Activated naive CD8-positive, alpha-beta T cell treated with anti-CD3 and anti-CD28 coated beads, Interleukin-2, amount 10 ng/mL, durations not matched to agents 7 days and 5 days (primary cell): Measurements from ENCODE around the gene TGM4. TPM values are rescaled to one million over a fixed set of nuclear protein-coding genes. Genes with fewer than 3 reads are reported as not detected.
"Not testable (repeated sequence)": the region's sequence is repeated elsewhere in the genome, so short reads cannot be mapped to it uniquely, and the experiment has no call there.

ENCODE experiments used
- ATAC-seq: fragments of 150-1000 bp; cut with Tn5 transposase; one replicate; pipeline ENCODE4 v1.10.0; 2021; ENCODE audit warnings: low read depth, moderate library complexity
- POLR2A ChIA-PET: fragments of 350-600 bp; sonication (Branson Sonifier 250); formaldehyde crosslinking; loops from one replicate; lab custom pipeline; 2021; ENCODE audit warnings: antibody characterized with exemption; lab: Charles Lee
- DNase-seq: peaks from one replicate; pipeline ENCODE4 v3.0.0; 2021
- H3K27ac Mint-ChIP-seq: one replicate; pipeline ENCODE4 v1.8.0; 2022; ENCODE audit warnings: mild to moderate bottlenecking, mixed read lengths
- H3K27me3 Mint-ChIP-seq: one replicate; pipeline ENCODE4 v1.8.0; 2022; ENCODE audit warnings: mild to moderate bottlenecking, moderate library complexity, mixed read lengths
- H3K36me3 Mint-ChIP-seq: one replicate; pipeline ENCODE4 v1.8.0; 2021; ENCODE audit warnings: mild to moderate bottlenecking, mixed read lengths
- H3K4me1 Mint-ChIP-seq: one replicate; pipeline ENCODE4 v1.8.0; 2021; ENCODE audit warnings: mixed read lengths
- H3K4me3 Mint-ChIP-seq: one replicate; pipeline ENCODE4 v1.8.0; 2022; ENCODE audit warnings: mild to moderate bottlenecking, moderate library complexity, mixed read lengths
- H3K9me3 Mint-ChIP-seq: one replicate; pipeline ENCODE4 v1.8.0; 2021; ENCODE audit warnings: mixed read lengths
- total RNA-seq, 2 experiments: library from RNA; stranded (reverse); gene quantifications; one replicate each; pipeline ENCODE4 v1.2.3, GENCODE V29; 2021

Gene TGM4
- total RNA-seq: not detected

GRCh38 chr3:44874308-44874707, at the start of gene TGM4:
Gene TGM4, plus strand, starts transcription at chr3:44874608. Its CDS starts 71 bp downstream, at chr3:44874679.
- H3K27me3 Mint-ChIP-seq: no peaks in the 10 kb centered on the region
- POLR2A ChIA-PET: no interaction called here
- H3K4me3 Mint-ChIP-seq: no peak within 1 kb of the TSS
- H3K36me3 Mint-ChIP-seq: no peaks in the 10 kb centered on the region
- H3K9me3 Mint-ChIP-seq: no peaks in the 10 kb centered on the region
- H3K4me1 Mint-ChIP-seq: no peaks in the 10 kb centered on the region
- ATAC-seq: no peak
- no peak for DNase-seq
- no peak within 1 kb of the TSS for H3K27ac Mint-ChIP-seq

- no peak for DNase-seq
- ATAC-seq: no peak
- H3K4me3 Mint-ChIP-seq: no peak overlapping the region
- H3K27me3 Mint-ChIP-seq: no peaks in the 10 kb centered on the region
- H3K27ac Mint-ChIP-seq: no peak overlapping the region
- H3K36me3 Mint-ChIP-seq: peaks cover 68% of the 10 kb centered on the region
- H3K4me1 Mint-ChIP-seq: no peaks in the 10 kb centered on the region
- H3K9me3 Mint-ChIP-seq: peaks cover 3% of the 10 kb centered on the region
- POLR2A ChIA-PET: interaction anchor here (0.5 kb wide), 1 partner anchor 239 kb away, joined by 3 read pairs; no protein-coding TSS in a partner anchor
Observed at GRCh38 chr3:44825264-44825925, 49.0 kb upstream of the TGM4 start.

DNA sequence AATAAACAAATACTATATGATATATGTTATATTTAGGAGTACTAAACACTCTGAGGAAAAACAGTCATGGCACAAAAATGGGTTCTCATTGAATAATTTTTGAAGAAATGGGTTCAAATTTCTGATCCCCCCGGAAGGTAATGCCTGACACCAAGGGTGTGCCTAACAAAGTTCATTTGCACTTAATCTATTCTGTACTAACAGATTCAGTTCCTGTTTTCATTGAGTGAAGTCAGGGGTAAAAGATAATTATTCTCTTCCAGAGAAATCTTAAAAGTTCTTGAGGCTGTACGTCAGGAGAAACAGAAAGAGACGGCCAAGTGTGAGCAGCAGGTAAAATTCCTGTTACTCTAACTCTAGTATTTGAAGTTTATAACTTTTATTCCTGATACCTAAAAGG, 47.2 kb upstream of the TGM4 start:
- no peak for DNase-seq
- Mint-ChIP-seq H3K4me3 (no peak overlapping the region), H3K27me3 (no peaks in the 10 kb centered on the region), H3K4me1 (no peaks in the 10 kb centered on the region), H3K27ac (no peak overlapping the region), H3K36me3 (peaks cover 71% of the 10 kb centered on the region), H3K9me3 (peaks cover 3% of the 10 kb centered on the region)
- POLR2A ChIA-PET: no interaction called here
- no peak for ATAC-seq

- Mint-ChIP-seq H3K27ac (no peak overlapping the region), H3K36me3 (peaks cover 64% of the 10 kb centered on the region), H3K4me3 (no peak overlapping the region), H3K27me3 (no peaks in the 10 kb centered on the region), H3K9me3 (peaks cover 6% of the 10 kb centered on the region), H3K4me1 (no peaks in the 10 kb centered on the region)
- DNase-seq (no peak), ATAC-seq (no peak)
- POLR2A ChIA-PET: no interaction called here
Observed at GRCh38 chr3:44831232-44831631, 43.2 kb upstream of the TGM4 start.

GRCh38 chr3:44832032-44832431, 42.4 kb upstream of the TGM4 start:
- no peak overlapping the region for H3K4me3 Mint-ChIP-seq
- ATAC-seq (no peak), DNase-seq (no peak)
- POLR2A ChIA-PET: no interaction called here
- H3K27ac Mint-ChIP-seq: no peak overlapping the region
- H3K4me1 Mint-ChIP-seq: no peaks in the 10 kb centered on the region
- peaks cover 68% of the 10 kb centered on the region for H3K36me3 Mint-ChIP-seq
- H3K27me3 Mint-ChIP-seq: no peaks in the 10 kb centered on the region
- peaks cover 13% of the 10 kb centered on the region for H3K9me3 Mint-ChIP-seq

- H3K4me1 Mint-ChIP-seq: no peaks in the 10 kb centered on the region
- no peak overlapping the region for H3K27ac Mint-ChIP-seq
- no peak for DNase-seq
- H3K27me3 Mint-ChIP-seq: no peaks in the 10 kb centered on the region
- peaks cover 69% of the 10 kb centered on the region for H3K36me3 Mint-ChIP-seq
- no peak overlapping the region for H3K4me3 Mint-ChIP-seq
- no peak for ATAC-seq
- POLR2A ChIA-PET: no interaction called here
- H3K9me3 Mint-ChIP-seq: peaks cover 15% of the 10 kb centered on the region
Observed at GRCh38 chr3:44832965-44833364, 41.4 kb upstream of the TGM4 start.

GRCh38 chr3:44833394-44833793, 41.0 kb upstream of the TGM4 start:
- Mint-ChIP-seq H3K4me3 (no peak overlapping the region), H3K9me3 (peaks cover 17% of the 10 kb centered on the region), H3K27me3 (no peaks in the 10 kb centered on the region), H3K27ac (no peak overlapping the region), H3K4me1 (no peaks in the 10 kb centered on the region), H3K36me3 (peaks cover 71% of the 10 kb centered on the region)
- POLR2A ChIA-PET: no interaction called here
- DNase-seq (no peak), ATAC-seq (no peak)

GRCh38 chr3:44835684-44836083, 38.7 kb upstream of the TGM4 start:
- no peak for DNase-seq
- Mint-ChIP-seq H3K27ac (no peak overlapping the region), H3K27me3 (no peaks in the 10 kb centered on the region), H3K36me3 (peaks cover 74% of the 10 kb centered on the region), H3K4me3 (no peak overlapping the region), H3K4me1 (no peaks in the 10 kb centered on the region), H3K9me3 (peaks cover 17% of the 10 kb centered on the region)
- no peak for ATAC-seq
- POLR2A ChIA-PET: no interaction called here

DNA sequence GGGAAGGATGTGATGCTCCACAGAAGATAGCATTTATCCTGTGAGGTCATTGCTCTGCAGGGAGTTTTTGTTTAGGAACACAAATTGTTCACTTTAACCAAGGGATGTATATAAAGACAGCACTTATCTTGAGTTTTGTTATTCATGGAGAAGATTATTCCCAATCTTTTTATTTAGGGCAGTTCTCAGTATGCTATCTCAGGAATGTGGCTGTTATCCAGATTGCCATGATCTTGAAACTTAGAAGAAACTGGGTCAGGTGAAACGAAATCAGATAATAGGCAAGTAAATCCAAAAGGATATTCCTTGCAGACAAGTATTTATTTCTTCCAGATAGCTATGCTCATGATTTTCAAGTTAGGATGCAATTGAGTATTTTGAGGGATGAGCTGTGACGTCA, 32.0 kb upstream of the TGM4 start:
- ATAC-seq: no peak
- H3K4me1 Mint-ChIP-seq: no peaks in the 10 kb centered on the region
- no peak overlapping the region for H3K27ac Mint-ChIP-seq
- no peak overlapping the region for H3K4me3 Mint-ChIP-seq
- no peaks in the 10 kb centered on the region for H3K27me3 Mint-ChIP-seq
- POLR2A ChIA-PET: no interaction called here
- H3K36me3 Mint-ChIP-seq: peaks cover 72% of the 10 kb centered on the region
- no peak for DNase-seq
- peaks cover 2% of the 10 kb centered on the region for H3K9me3 Mint-ChIP-seq

- Mint-ChIP-seq H3K4me3 (no peak overlapping the region), H3K9me3 (no peaks in the 10 kb centered on the region), H3K36me3 (peaks cover 51% of the 10 kb centered on the region), H3K4me1 (no peaks in the 10 kb centered on the region), H3K27ac (no peak overlapping the region), H3K27me3 (no peaks in the 10 kb centered on the region)
- no peak for DNase-seq
- POLR2A ChIA-PET: no interaction called here
- ATAC-seq: no peak
Observed at GRCh38 chr3:44845528-44846520, 28.6 kb upstream of the TGM4 start.

GRCh38 chr3:44848634-44849033, 25.8 kb upstream of the TGM4 start:
- Mint-ChIP-seq H3K36me3 (peaks cover 40% of the 10 kb centered on the region), H3K4me3 (no peak overlapping the region), H3K4me1 (no peaks in the 10 kb centered on the region), H3K9me3 (no peaks in the 10 kb centered on the region), H3K27ac (no peak overlapping the region), H3K27me3 (no peaks in the 10 kb centered on the region)
- POLR2A ChIA-PET: no interaction called here
- ATAC-seq (no peak), DNase-seq (no peak)

- POLR2A ChIA-PET, H3K27me3 Mint-ChIP-seq, H3K9me3 Mint-ChIP-seq, H3K4me3 Mint-ChIP-seq, H3K36me3 Mint-ChIP-seq, ATAC-seq, H3K27ac Mint-ChIP-seq, H3K4me1 Mint-ChIP-seq, DNase-seq: not testable (repeated sequence)
Observed at GRCh38 chr3:44856663-44857062, 17.7 kb upstream of the TGM4 start.

DNA sequence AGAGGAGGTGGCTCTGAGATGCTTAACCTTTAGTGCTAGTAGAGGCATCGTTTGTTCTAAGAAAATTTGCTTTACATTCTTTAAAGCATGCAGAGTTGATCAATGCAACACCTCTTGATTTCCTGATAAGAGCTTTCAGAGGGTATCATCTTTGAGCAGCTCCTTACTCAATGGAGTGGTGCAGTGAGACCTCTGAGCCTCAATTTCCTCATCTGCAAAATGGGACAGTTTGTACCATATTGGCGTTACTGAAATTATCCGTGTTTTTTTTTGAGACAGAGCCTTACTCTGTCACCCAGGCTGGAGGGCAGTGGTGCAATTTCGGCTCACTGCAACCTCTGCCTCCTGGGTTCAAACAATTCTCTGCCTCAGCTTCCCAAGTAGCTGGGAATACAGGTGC, 14.3 kb upstream of the TGM4 start:
- H3K27me3 Mint-ChIP-seq: no peaks in the 10 kb centered on the region
- no peak overlapping the region for H3K4me3 Mint-ChIP-seq

More for the DNA sequence above, 14.3 kb upstream of the TGM4 start:
- Mint-ChIP-seq H3K4me1 (peaks cover 16% of the 10 kb centered on the region), H3K36me3 (no peaks in the 10 kb centered on the region), H3K27ac (no peak overlapping the region), H3K9me3 (no peaks in the 10 kb centered on the region)
- DNase-seq (no peak), ATAC-seq (no peak)
- POLR2A ChIA-PET: interaction anchor here (0.6 kb wide), 1 partner anchor 55 kb away, joined by 4 read pairs; no protein-coding TSS in a partner anchor
